ENCODE measurements around the gene ATP6V0E2. TPM values are rescaled to one million over a fixed set of nuclear protein-coding genes. Genes with fewer than 3 reads are reported as not detected.

ATP6V0E2 gene
- total RNA-seq, 1 experiment from 2014 or later: 25.5 TPM

- Histone ChIP-seq H3K27ac (ENCODE audit: low read depth, low read length) (no peak overlapping the region), H3K9me3 (ENCODE audit: control insufficient read depth in 1 of 2, insufficient read depth in 1 of 2, low read depth in 1 of 2, low read length in 2 of 2) (no peaks in the 10 kb centered on the region), H3K9me2 (ENCODE audit: insufficient read depth) (no peaks in the 10 kb centered on the region), H3K4me1 (ENCODE audit: control insufficient read depth in 1 of 2, insufficient read depth in 2 of 2, low read length in 2 of 2) (peaks cover 10 to 17% of the 10 kb centered on the region in 2 experiments; a peak in 3 of 4 replicates), H3K79me2 (ENCODE audit: insufficient read depth, low read length) (peaks cover 9% of the 10 kb centered on the region; the same call in 1 of the 2 replicates), H3K4me3 (replicated peaks in 1 of 2; ENCODE audit: low read depth in 1 of 2, low read length in 2 of 2) (no peak overlapping the region), H4K20me1 (ENCODE audit: insufficient read depth) (no peaks in the 10 kb centered on the region), H3K9ac (ENCODE audit: low read length) (no peak overlapping the region), H3K27me3 (ENCODE audit: insufficient read depth, low read length) (no peaks in the 10 kb centered on the region), H3K4me2 (ENCODE audit: low read length) (peak overlapping the region; percentile 92), H3K36me3 (ENCODE audit: control insufficient read depth in 1 of 2, insufficient read depth in 2 of 2, low read length in 2 of 2) (no peaks in the 10 kb centered on the region), H2AFZ (ENCODE audit: low read depth, low read length, poor library complexity, severe bottlenecking) (no peak overlapping the region)
- intact Hi-C loops (cut with micrococcal nuclease): loop anchor here (2.0 kb wide), 1 partner anchor 33 kb away; the partner anchor contains the start of gene ATP6V0E2
- ChIA-PET CTCF (interaction anchor here (0.6 to 1.0 kb wide), 2 partner anchors 177 to 635 kb away, joined by 3 read pairs; no protein-coding TSS in a partner anchor), POLR2A (interaction anchor here (1.6 kb wide), 1 partner anchor 15 kb away, joined by 3 read pairs; no protein-coding TSS in a partner anchor), RAD21 (ENCODE audit: low non-redundant PET in 1 of 2, low total read pairs in 2 of 2, uncharacterized antibody in 2 of 2, unreplicated experiment in 2 of 2) (no interaction called here)
- ATAC-seq (no peak), DNase-seq (ENCODE audit: low read depth, low spot score) (no peak)
- TF ChIP-seq CTCF (IDR thresholded peaks at IDR 0.05 in 2 of 3, conservative IDR thresholded peaks at IDR 0.05 in 1 of 3; ENCODE audit: borderline replicate concordance in 1 of 3, insufficient read depth in 1 of 3, low read depth in 2 of 3, low read length in 2 of 3) (no peak), EZH2phosphoT487 (IDR thresholded peaks at IDR 0.05; ENCODE audit: borderline replicate concordance) (no peak), EGR1 (IDR thresholded peaks at IDR 0.05; ENCODE audit: low read depth) (no peak), POLR2A (IDR thresholded peaks at IDR 0.05; ENCODE audit: borderline replicate concordance, extremely low read depth, insufficient read depth, insufficient read length) (no peak), REST (IDR thresholded peaks at IDR 0.05; ENCODE audit: low read depth) (no peak), MAX (IDR thresholded peaks at IDR 0.05) (no peak), ZBTB33 (IDR thresholded peaks at IDR 0.05; ENCODE audit: extremely low read depth, insufficient replicate concordance, low read length) (no peak), CEBPB (IDR thresholded peaks at IDR 0.05; ENCODE audit: low read depth) (no peak), EZH2 (IDR thresholded peaks at IDR 0.05) (no peak), SRF (IDR thresholded peaks at IDR 0.05; ENCODE audit: low read depth) (no peak), ZFX (IDR thresholded peaks at IDR 0.05) (no peak), SP1 (IDR thresholded peaks at IDR 0.05; ENCODE audit: low read depth) (no peak)
- no TSS peak for BruUV-seq (replicated peaks)
These were observed 33.8 kb upstream of the ATP6V0E2 start for GRCh38 chr7:149839933-149840332.
